ENCODE results near the gene GNAS.
"Not testable (repeated sequence)": the region's sequence is repeated elsewhere in the genome, so short reads cannot be mapped to it uniquely, and the experiment has no call there.

Gene GNAS

GRCh38 chr20:58852543-58853271 is at the start of gene GNAS:
GNAS (plus strand) TSS chr20:58852716.
- DNase-seq = peak; percentile 27

- no peak for DNase-seq
Measured at GRCh38 chr20:58803533-58803932, 49.0 kb upstream of the GNAS start.

- no peak for DNase-seq
Measured at GRCh38 chr20:58807801-58808200, 44.7 kb upstream of the GNAS start.

GRCh38 chr20:58808271-58809046 is 44.1 kb upstream of the GNAS start:
- DNase-seq = no peak

- no peak for DNase-seq
Measured at GRCh38 chr20:58810116-58810878, 42.2 kb upstream of the GNAS start.

- no peak for DNase-seq
Measured at GRCh38 chr20:58810879-58811250, 41.7 kb upstream of the GNAS start.

GRCh38 chr20:58811334-58811733 is 41.2 kb upstream of the GNAS start:
- DNase-seq = no peak

- DNase-seq = no peak
Measured at GRCh38 chr20:58813369-58813768, 39.1 kb upstream of the GNAS start.

GRCh38 chr20:58815448-58815847 is 37.1 kb upstream of the GNAS start:
- no peak for DNase-seq

GRCh38 chr20:58816051-58816450 is 36.5 kb upstream of the GNAS start:
- DNase-seq = no peak

GRCh38 chr20:58816957-58817651 is 35.4 kb upstream of the GNAS start:
- no peak for DNase-seq

- no peak for DNase-seq
Measured at GRCh38 chr20:58817748-58818147, 34.8 kb upstream of the GNAS start.

GRCh38 chr20:58818586-58819285 is 33.8 kb upstream of the GNAS start:
- DNase-seq = no peak

GRCh38 chr20:58819921-58820320 is 32.6 kb upstream of the GNAS start:
- DNase-seq = no peak

GRCh38 chr20:58820515-58820914 is 32.0 kb upstream of the GNAS start:
- DNase-seq = not testable (repeated sequence)

GRCh38 chr20:58822149-58822548 is 30.4 kb upstream of the GNAS start:
- DNase-seq = no peak

- no peak for DNase-seq
Measured at GRCh38 chr20:58822748-58823730, 29.5 kb upstream of the GNAS start.

GRCh38 chr20:58824843-58825242 is 27.7 kb upstream of the GNAS start:
- no peak for DNase-seq

- no peak for DNase-seq
Measured at GRCh38 chr20:58825450-58825849, 27.1 kb upstream of the GNAS start.

GRCh38 chr20:58826271-58826670 is 26.2 kb upstream of the GNAS start:
- DNase-seq = no peak

GRCh38 chr20:58828136-58828535 is 24.4 kb upstream of the GNAS start:
- DNase-seq = no peak
